Measurements from ENCODE around the gene GRM4. TPM values are rescaled to one million over a fixed set of nuclear protein-coding genes. Genes with fewer than 3 reads are reported as not detected.

GRM4 gene
- total and polyA plus RNA-seq, 12 donors, result not detected

- Histone ChIP-seq H3K36me3 (no peaks in the 10 kb centered on the region), H3K27me3 (peaks cover 0 to 5% (median 0%) of the 10 kb centered on the region in 7 donors), H3K4me3 (peak overlapping the region in 1 of 10 donors; percentile 36), H3K9me3 (peaks cover 0 to 18% (median 3%) of the 10 kb centered on the region in 11 donors), H3K27ac (peak overlapping the region in 1 of 10 donors; percentile 86), H3K4me1 (peaks cover 0 to 22% (median 0%) of the 10 kb centered on the region in 9 donors)
- 76 to 77% methylated on average over 8 of the region's 8 CpGs for WGBS, 2 donors
- intact Hi-C loops (cut with DNase I), result no loop called here
- peak in 1 of 8 donors; percentile 33 for ATAC-seq
- no peak for TF ChIP-seq CTCF (IDR thresholded peaks at IDR 0.05)
- DNase-seq, result no peak
Measured at GRCh38 chr6:34182751-34183531, 37.1 kb upstream of the GRM4 start.

GRCh38 chr6:34181908-34182307, 36.0 kb upstream of the GRM4 start:
- no peak for TF ChIP-seq CTCF (IDR thresholded peaks at IDR 0.05)
- Histone ChIP-seq H3K9me3 (peaks cover 0 to 18% (median 3%) of the 10 kb centered on the region in 11 donors), H3K27ac (no peak overlapping the region), H3K36me3 (no peaks in the 10 kb centered on the region), H3K27me3 (peaks cover 0 to 9% (median 0%) of the 10 kb centered on the region in 7 donors), H3K4me1 (peaks cover 0 to 22% (median 0%) of the 10 kb centered on the region in 9 donors), H3K4me3 (no peak overlapping the region)
- intact Hi-C loops (cut with DNase I), result no loop called here
- ATAC-seq (no peak), DNase-seq (no peak)
- WGBS, 2 donors, result 79 to 86% methylated on average over 1 of the region's 1 CpG

GRCh38 chr6:34179106-34179720, 33.3 kb upstream of the GRM4 start:
- H3K4me3 ChIP-seq, result no peak overlapping the region
- WGBS, 2 donors, result 60 to 69% methylated on average over 12 of the region's 12 CpGs
- no peak overlapping the region for H3K27ac ChIP-seq
- no peak for TF ChIP-seq CTCF (IDR thresholded peaks at IDR 0.05)
- H3K9me3 ChIP-seq, result peaks cover 0 to 16% (median 3%) of the 10 kb centered on the region in 11 donors
- DNase-seq (no peak), ATAC-seq (no peak)
- peaks cover 0 to 22% (median 0%) of the 10 kb centered on the region in 9 donors for H3K4me1 ChIP-seq
- no peaks in the 10 kb centered on the region for H3K36me3 ChIP-seq
- peaks cover 0 to 9% (median 0%) of the 10 kb centered on the region in 7 donors for H3K27me3 ChIP-seq
- intact Hi-C loops (cut with DNase I), result no loop called here

GRCh38 chr6:34178357-34179105, 32.6 kb upstream of the GRM4 start:
- intact Hi-C loops (cut with DNase I), result no loop called here
- H3K27ac ChIP-seq, result no peak overlapping the region
- TF ChIP-seq CTCF (IDR thresholded peaks at IDR 0.05), result no peak
- H3K9me3 ChIP-seq, result peaks cover 0 to 10% (median 3%) of the 10 kb centered on the region in 11 donors
- 93 to 94% methylated on average over 19 of the region's 19 CpGs for WGBS, 2 donors
- H3K4me3 ChIP-seq, result no peak overlapping the region
- ATAC-seq, result peak in 1 of 8 donors; percentile 24
- H3K4me1 ChIP-seq, result peaks cover 0 to 17% (median 0%) of the 10 kb centered on the region in 9 donors
- H3K36me3 ChIP-seq, result no peaks in the 10 kb centered on the region
- peaks cover 0 to 9% (median 0%) of the 10 kb centered on the region in 7 donors for H3K27me3 ChIP-seq
- DNase-seq, result no peak

Measured in heart right ventricle (tissue), 16 donors.